HepG2 (cell line): ENCODE data around the gene GALNTL6. TPM values are rescaled to one million over a fixed set of nuclear protein-coding genes. Genes with fewer than 3 reads are reported as not detected.

Experiments used
- AGO1 ChIP-seq: fragments of 200-400 bp; formaldehyde crosslinking; IDR thresholded peaks from 2 replicates; pipeline ENCODE4 v1.6.1; 2017; ENCODE audit warnings: mild to moderate bottlenecking, low read depth, low read length, moderate library complexity; ENCODE audit not compliant: poor library complexity, severe bottlenecking
- CC2D1A ChIP-seq: sonication (generic); formaldehyde crosslinking; IDR thresholded peaks from 2 replicates; pipeline ENCODE4 v1.8.1; 2023; ENCODE audit warnings: mild to moderate bottlenecking, missing genetic modification reagents
- FOSL2 ChIP-seq: sonication (generic); formaldehyde crosslinking; IDR thresholded peaks from 2 replicates; pipeline ENCODE4 v1.4.0; 2020; ENCODE audit warnings: missing genetic modification reagents
- FOXC1 ChIP-seq: sonication (generic); formaldehyde crosslinking; IDR thresholded peaks from 2 replicates; pipeline ENCODE4 v1.8.0; 2022; ENCODE audit warnings: mild to moderate bottlenecking, missing genetic modification reagents, borderline replicate concordance
- FOXJ3 ChIP-seq: sonication (generic); formaldehyde crosslinking; IDR thresholded peaks from 2 replicates; pipeline ENCODE4 v1.4.0; 2020; ENCODE audit warnings: missing genetic modification reagents, mild to moderate bottlenecking, borderline replicate concordance
- FOXK2 ChIP-seq: fragments of 450-650 bp; IDR thresholded peaks from 2 replicates; pipeline ENCODE4 v1.6.1; 2016
- HNF4A ChIP-seq: sonication (generic); formaldehyde crosslinking; IDR thresholded peaks from 2 replicates; pipeline ENCODE4 v1.4.0; 2020; ENCODE audit warnings: missing genetic modification reagents
- IKZF4 ChIP-seq: sonication (generic); formaldehyde crosslinking; IDR thresholded peaks from 2 replicates; pipeline ENCODE4 v1.5.1; 2020; ENCODE audit warnings: borderline replicate concordance, mild to moderate bottlenecking, low read depth, missing genetic modification reagents; ENCODE audit errors: not compliant biosample characterization
- NR2F6 ChIP-seq, 2 experiments: IDR thresholded peaks; 2 replicates each; pipeline ENCODE4 v1.6.1; 2016; ENCODE audit warnings: antibody characterized with exemption in 1 of 2, mild to moderate bottlenecking in 1 of 2
- RBFOX2 ChIP-seq: fragments of 200-400 bp; formaldehyde crosslinking; IDR thresholded peaks from 2 replicates; pipeline ENCODE4 v1.6.1; 2017; ENCODE audit warnings: low read depth, mild to moderate bottlenecking, low read length
- RELA ChIP-seq: sonication (generic); formaldehyde crosslinking; IDR thresholded peaks from 2 replicates; pipeline ENCODE4 v1.4.0; 2020; ENCODE audit warnings: missing genetic modification reagents
- SMYD3 ChIP-seq: sonication (generic); formaldehyde crosslinking; IDR thresholded peaks from 2 replicates; pipeline ENCODE4 v1.8.1; 2023; ENCODE audit warnings: mild to moderate bottlenecking, missing genetic modification reagents
- SP5 ChIP-seq: IDR thresholded peaks from 2 replicates; pipeline ENCODE4 v1.6.1; 2016; ENCODE audit warnings: low read depth, borderline replicate concordance
- TBX3 ChIP-seq: fragments of 450-650 bp; IDR thresholded peaks from 2 replicates; pipeline ENCODE4 v1.6.1; 2017; ENCODE audit warnings: antibody characterized with exemption, mild to moderate bottlenecking, inconsistent platforms, borderline replicate concordance
- TMF1 ChIP-seq: sonication (generic); formaldehyde crosslinking; IDR thresholded peaks from 2 replicates; pipeline ENCODE4 v1.8.1; 2022; ENCODE audit warnings: low read depth, missing genetic modification reagents
- TSC22D2 ChIP-seq: sonication (generic); formaldehyde crosslinking; IDR thresholded peaks from 2 replicates; pipeline ENCODE4 v1.5.1; 2020; ENCODE audit warnings: missing genetic modification reagents, mild to moderate bottlenecking, borderline replicate concordance
- ZNF547 ChIP-seq: sonication (generic); formaldehyde crosslinking; IDR thresholded peaks from 2 replicates; pipeline ENCODE4 v1.5.1; 2020; ENCODE audit warnings: mild to moderate bottlenecking, missing genetic modification reagents
- ZNF564 ChIP-seq: sonication (generic); formaldehyde crosslinking; IDR thresholded peaks from 2 replicates; pipeline ENCODE4 v1.8.1; 2023; ENCODE audit warnings: mild to moderate bottlenecking, missing genetic modification reagents
- ZNF605 ChIP-seq: sonication (generic); formaldehyde crosslinking; IDR thresholded peaks from 2 replicates; pipeline ENCODE4 v1.8.0; 2022; ENCODE audit warnings: mild to moderate bottlenecking, missing genetic modification reagents
- ZSCAN12 ChIP-seq: sonication (generic); formaldehyde crosslinking; IDR thresholded peaks from 2 replicates; pipeline ENCODE4 v1.9.0; 2021; ENCODE audit warnings: mild to moderate bottlenecking, missing genetic modification reagents
- polyA plus RNA-seq, 8 experiments: library from polyadenylated mRNA; depleted of rRNA in 3 of 8; stranded (reverse) in 7 of 8; unstranded in 1 of 8; fragments of >200 nt; fragmentation: Illumina TruSeq in 4 of 8; extraction: Trizol in 4 of 8; gene quantifications; 2 replicates each; pipeline versions ENCODE4 v1.2.1 to v1.2.3, GENCODE V29; 2011 to 2016; ENCODE audit warnings: low read depth in 4 of 8, missing spikeins in 1 of 8, mixed read lengths in 1 of 8; ENCODE audit not compliant: insufficient read depth in 1 of 8
- total RNA-seq, 5 experiments: library from RNA; depleted of rRNA; stranded (reverse); fragments of >200 nt; fragmentation: Illumina TruSeq; extraction: Trizol; gene quantifications; 2 replicates each; pipeline ENCODE4 v1.2.3, GENCODE V29; 2016; ENCODE audit warnings: low read depth in 1 of 5
- TF ChIP-seq, protein P1 (sequence below): sonication (generic); formaldehyde crosslinking; IDR thresholded peaks from 2 replicates; pipeline ENCODE4 v1.4.0; 2020; ENCODE audit warnings: mild to moderate bottlenecking, missing genetic modification reagents, borderline replicate concordance
- TF ChIP-seq, protein P2 (sequence below): sonication (generic); formaldehyde crosslinking; IDR thresholded peaks from 2 replicates; pipeline ENCODE4 v1.4.0; 2020; ENCODE audit warnings: missing genetic modification reagents; ENCODE audit errors: not compliant biosample characterization
- TF ChIP-seq, protein P3 (sequence below): sonication (generic); formaldehyde crosslinking; IDR thresholded peaks from 2 replicates; pipeline ENCODE4 v1.5.0; 2020; ENCODE audit warnings: missing genetic modification reagents
- TF ChIP-seq, protein P4 (sequence below): sonication (generic); formaldehyde crosslinking; conservative IDR thresholded peaks from 2 replicates; pipeline ENCODE4 v1.4.0; 2020; ENCODE audit warnings: missing genetic modification reagents

The GALNTL6 gene
- total and polyA plus RNA-seq, 2 of the 13 experiments (the other 11 are each of a cell fraction or from before 2014, with no cell fraction given) = not detected

DNA sequence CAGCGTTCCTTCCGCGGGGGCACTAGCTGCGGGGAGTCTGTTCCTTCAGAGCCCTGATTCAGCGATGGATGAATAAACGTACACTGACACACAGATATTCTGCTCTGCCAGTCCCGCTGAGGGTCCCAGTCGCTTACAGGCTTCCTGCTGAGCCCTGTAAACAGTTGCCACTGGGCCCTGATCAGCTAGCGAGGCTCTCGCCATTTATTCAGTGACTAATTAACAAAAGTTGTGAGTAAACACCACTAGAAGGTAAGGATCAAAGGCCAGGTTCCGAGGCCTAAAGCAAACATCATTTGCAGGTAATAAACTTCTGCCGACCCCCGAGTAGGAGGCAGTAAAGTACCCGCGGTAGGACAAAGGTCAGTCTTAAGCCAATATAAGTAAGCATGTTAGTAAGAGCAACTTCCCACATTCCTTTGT lies 912.8 kb downstream of the GALNTL6 start (continued):
- TF ChIP-seq AGO1 (no peak), IKZF4 (CRISPR knock-in tag) (no peak), RELA (no peak), CC2D1A (CRISPR knock-in tag) (no peak), TSC22D2 (CRISPR knock-in tag) (no peak), ZNF564 (no peak), ZNF547 (CRISPR knock-in tag) (no peak), SMYD3 (CRISPR knock-in tag) (no peak), FOSL2 (CRISPR knock-in tag) (peak; percentile 74), TBX3 (peak; percentile 78), FOXJ3 (CRISPR knock-in tag) (peak; percentile 55; the same call in 1 of the 2 replicates), HNF4A (peak; percentile 82), RBFOX2 (no peak), FOXC1 (CRISPR knock-in tag) (no peak), NR2F6 (IDR thresholded peaks at IDR 0.05) (0 out of 2 replicates have a peak, but pooled peaks have one; percentile 16), NR2F6 (CRISPR knock-in tag; IDR thresholded peaks at IDR 0.05) (0 out of 2 replicates have a peak, but pooled peaks have one; percentile 34), TMF1 (CRISPR knock-in tag) (no peak), ZNF605 (CRISPR knock-in tag) (no peak), ZSCAN12 (no peak), FOXK2 (no peak), SP5 (CRISPR knock-in tag) (peak; percentile 30; the same call in 1 of the 2 replicates)
- TF ChIP-seq, protein P1, sequence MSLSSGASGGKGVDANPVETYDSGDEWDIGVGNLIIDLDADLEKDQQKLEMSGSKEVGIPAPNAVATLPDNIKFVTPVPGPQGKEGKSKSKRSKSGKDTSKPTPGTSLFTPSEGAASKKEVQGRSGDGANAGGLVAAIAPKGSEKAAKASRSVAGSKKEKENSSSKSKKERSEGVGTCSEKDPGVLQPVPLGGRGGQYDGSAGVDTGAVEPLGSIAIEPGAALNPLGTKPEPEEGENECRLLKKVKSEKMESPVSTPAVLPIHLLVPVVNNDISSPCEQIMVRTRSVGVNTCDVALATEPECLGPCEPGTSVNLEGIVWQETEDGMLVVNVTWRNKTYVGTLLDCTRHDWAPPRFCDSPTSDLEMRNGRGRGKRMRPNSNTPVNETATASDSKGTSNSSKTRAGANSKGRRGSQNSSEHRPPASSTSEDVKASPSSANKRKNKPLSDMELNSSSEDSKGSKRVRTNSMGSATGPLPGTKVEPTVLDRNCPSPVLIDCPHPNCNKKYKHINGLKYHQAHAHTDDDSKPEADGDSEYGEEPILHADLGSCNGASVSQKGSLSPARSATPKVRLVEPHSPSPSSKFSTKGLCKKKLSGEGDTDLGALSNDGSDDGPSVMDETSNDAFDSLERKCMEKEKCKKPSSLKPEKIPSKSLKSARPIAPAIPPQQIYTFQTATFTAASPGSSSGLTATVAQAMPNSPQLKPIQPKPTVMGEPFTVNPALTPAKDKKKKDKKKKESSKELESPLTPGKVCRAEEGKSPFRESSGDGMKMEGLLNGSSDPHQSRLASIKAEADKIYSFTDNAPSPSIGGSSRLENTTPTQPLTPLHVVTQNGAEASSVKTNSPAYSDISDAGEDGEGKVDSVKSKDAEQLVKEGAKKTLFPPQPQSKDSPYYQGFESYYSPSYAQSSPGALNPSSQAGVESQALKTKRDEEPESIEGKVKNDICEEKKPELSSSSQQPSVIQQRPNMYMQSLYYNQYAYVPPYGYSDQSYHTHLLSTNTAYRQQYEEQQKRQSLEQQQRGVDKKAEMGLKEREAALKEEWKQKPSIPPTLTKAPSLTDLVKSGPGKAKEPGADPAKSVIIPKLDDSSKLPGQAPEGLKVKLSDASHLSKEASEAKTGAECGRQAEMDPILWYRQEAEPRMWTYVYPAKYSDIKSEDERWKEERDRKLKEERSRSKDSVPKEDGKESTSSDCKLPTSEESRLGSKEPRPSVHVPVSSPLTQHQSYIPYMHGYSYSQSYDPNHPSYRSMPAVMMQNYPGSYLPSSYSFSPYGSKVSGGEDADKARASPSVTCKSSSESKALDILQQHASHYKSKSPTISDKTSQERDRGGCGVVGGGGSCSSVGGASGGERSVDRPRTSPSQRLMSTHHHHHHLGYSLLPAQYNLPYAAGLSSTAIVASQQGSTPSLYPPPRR (CRISPR knock-in tag) = peak; percentile 35; the same call in 1 of the 2 replicates
- TF ChIP-seq, protein P2, sequence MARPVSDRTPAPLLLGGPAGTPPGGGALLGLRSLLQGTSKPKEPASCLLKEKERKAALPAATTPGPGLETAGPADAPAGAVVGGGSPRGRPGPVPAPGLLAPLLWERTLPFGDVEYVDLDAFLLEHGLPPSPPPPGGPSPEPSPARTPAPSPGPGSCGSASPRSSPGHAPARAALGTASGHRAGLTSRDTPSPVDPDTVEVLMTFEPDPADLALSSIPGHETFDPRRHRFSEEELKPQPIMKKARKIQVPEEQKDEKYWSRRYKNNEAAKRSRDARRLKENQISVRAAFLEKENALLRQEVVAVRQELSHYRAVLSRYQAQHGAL = no peak
- TF ChIP-seq, protein P3, sequence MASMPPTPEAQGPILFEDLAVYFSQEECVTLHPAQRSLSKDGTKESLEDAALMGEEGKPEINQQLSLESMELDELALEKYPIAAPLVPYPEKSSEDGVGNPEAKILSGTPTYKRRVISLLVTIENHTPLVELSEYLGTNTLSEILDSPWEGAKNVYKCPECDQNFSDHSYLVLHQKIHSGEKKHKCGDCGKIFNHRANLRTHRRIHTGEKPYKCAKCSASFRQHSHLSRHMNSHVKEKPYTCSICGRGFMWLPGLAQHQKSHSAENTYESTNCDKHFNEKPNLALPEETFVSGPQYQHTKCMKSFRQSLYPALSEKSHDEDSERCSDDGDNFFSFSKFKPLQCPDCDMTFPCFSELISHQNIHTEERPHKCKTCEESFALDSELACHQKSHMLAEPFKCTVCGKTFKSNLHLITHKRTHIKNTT (CRISPR knock-in tag) = no peak
- TF ChIP-seq, protein P4, sequence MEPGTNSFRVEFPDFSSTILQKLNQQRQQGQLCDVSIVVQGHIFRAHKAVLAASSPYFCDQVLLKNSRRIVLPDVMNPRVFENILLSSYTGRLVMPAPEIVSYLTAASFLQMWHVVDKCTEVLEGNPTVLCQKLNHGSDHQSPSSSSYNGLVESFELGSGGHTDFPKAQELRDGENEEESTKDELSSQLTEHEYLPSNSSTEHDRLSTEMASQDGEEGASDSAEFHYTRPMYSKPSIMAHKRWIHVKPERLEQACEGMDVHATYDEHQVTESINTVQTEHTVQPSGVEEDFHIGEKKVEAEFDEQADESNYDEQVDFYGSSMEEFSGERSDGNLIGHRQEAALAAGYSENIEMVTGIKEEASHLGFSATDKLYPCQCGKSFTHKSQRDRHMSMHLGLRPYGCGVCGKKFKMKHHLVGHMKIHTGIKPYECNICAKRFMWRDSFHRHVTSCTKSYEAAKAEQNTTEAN (CRISPR knock-in tag) = no peak
